ENCODE results near the gene CCDC188. TPM values are rescaled to one million over a fixed set of nuclear protein-coding genes. Genes with fewer than 3 reads are reported as not detected.
A peak's percentile ranks its signal among the peaks of the same experiment; 100 is the strongest.

Gene CCDC188
- polyA plus RNA-seq, 3 donors from 2014 or later, result 0.66 TPM; not detected in 2

DNA sequence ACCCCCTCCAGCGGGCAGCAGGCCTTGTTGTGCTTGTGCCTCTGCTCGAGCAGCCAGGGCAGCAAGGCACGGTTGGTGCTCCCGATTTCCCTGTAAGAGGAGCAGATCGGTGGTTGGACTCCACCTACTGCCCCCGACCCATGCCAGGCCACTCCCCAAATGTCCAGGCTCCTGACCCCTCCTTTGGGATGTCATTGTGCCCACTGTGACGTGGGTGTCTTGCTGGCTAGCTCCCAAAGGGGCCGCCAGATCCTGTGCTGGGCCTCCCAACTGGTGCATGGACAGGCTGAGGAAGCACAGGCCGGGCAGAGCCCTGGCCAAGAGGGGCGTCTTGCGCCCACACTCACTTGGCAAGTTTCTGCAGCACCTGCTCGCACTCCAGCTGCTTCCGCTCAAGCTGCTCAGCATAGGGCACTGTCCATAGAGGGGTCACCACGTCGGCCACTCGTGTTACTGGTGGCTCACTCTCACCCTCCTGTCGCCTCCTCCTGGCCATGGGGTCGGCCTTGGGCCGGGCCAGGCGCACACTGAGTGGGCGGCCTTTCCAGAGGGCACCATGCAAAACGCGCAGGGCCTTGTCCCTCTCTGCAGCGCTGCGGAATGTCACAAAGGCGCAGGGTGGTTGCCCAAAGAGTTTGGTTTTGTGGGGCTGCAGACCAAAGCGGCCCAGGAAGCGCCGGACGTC, 35.0 kb downstream of the CCDC188 start, which contains the start of gene RANBP1:
TSS of gene RANBP1 (plus strand) at position 414 of the 685 bp plus-strand sequence. CDS start at position 495, 81 bp downstream.
- H3K27ac Mint-ChIP-seq, result peak within 1 kb of the TSS; percentile 68 to 95 (median 87)
- DNase-seq, result no peak
- peaks cover 3 to 17% (median 13%) of the 10 kb centered on the region in 3 donors for H3K27me3 Mint-ChIP-seq (ENCODE audit: low read depth in 3 of 3)
- peaks cover 38 to 39% of the 10 kb centered on the region in 2 donors for H3K4me1 Mint-ChIP-seq
- H3K4me3 Mint-ChIP-seq, result peak within 1 kb of the TSS; percentile 85 to 92 (median 89)
- H3K36me3 Mint-ChIP-seq, result peaks cover 0 to 7% (median 3%) of the 10 kb centered on the region in 3 donors
- no peaks in the 10 kb centered on the region for H3K9me3 Mint-ChIP-seq

DNA sequence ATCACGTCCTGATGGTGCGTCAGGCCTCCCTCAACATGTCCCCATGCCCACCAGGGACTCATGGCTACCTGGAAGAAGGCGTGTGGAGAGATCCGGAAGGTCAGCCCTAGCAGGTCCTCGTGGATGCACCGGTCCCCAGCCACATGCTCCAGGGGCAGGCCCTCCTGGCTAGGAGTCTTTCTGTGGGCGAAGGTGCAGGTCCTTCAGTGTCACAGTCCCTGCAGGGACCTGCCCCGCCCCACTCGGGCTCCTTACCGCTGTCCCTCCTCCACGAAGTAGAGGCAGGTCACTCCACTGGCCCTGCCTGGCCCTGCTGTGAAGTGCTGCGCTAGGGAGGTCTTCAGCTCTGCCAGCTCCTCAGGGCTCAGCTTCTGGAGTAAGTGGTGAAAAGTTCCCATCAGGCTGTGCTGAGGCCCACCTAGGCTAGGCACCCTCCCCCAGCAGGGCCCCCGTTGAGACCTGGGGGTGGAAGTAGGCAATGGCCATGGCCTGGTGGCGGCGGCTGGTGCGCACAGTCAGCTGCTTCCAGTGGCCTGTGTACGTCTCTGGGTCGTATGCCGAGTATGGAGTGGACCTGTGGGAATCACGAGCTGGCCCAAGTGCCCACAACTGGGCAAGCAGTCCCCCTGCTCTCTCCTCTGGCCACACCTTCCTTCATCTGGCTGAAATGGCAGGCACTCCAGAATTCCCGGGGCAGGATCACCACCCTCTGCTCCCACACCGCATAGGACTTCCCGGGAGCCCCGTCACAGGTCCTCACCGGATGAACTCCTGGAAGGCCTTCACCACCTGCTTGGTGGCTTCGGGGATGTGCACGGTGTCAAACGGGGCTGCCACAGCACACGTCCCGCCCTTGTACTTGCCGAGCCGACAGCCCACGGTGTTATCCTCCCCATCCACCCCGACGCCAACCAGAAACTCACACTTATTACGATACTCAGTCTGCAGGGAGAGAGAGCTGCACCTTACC, 36.1 kb downstream of the CCDC188 start:
- H3K4me3 Mint-ChIP-seq, result peak overlapping the region; percentile 40 to 73 (median 60)
- DNase-seq, result no peak
- peak overlapping the region; percentile 37 to 83 (median 61) for H3K27ac Mint-ChIP-seq
- peaks cover 0 to 5% (median 3%) of the 10 kb centered on the region in 3 donors for H3K36me3 Mint-ChIP-seq
- peaks cover 3 to 17% (median 11%) of the 10 kb centered on the region in 3 donors for H3K27me3 Mint-ChIP-seq (ENCODE audit: low read depth in 3 of 3)
- H3K9me3 Mint-ChIP-seq, result no peaks in the 10 kb centered on the region
- H3K4me1 Mint-ChIP-seq, result peaks cover 35 to 46% of the 10 kb centered on the region in 2 donors

GRCh38 chr22:20113551-20114310, 37.1 kb downstream of the CCDC188 start:
- Mint-ChIP-seq H3K36me3 (peaks cover 0 to 3% (median 1%) of the 10 kb centered on the region in 3 donors), H3K27ac (peak overlapping the region in 2 of 6 donors; percentile 29 to 53), H3K27me3 (ENCODE audit: low read depth in 3 of 3) (peaks cover 3 to 14% (median 7%) of the 10 kb centered on the region in 3 donors), H3K4me3 (no peak overlapping the region), H3K4me1 (peaks cover 27 to 41% of the 10 kb centered on the region in 2 donors), H3K9me3 (no peaks in the 10 kb centered on the region)
- DNase-seq, result no peak

GRCh38 chr22:20112623-20113511, 38.0 kb downstream of the CCDC188 start:
- Mint-ChIP-seq H3K27me3 (ENCODE audit: low read depth in 3 of 3) (peaks cover 3 to 12% (median 7%) of the 10 kb centered on the region in 3 donors), H3K9me3 (no peaks in the 10 kb centered on the region), H3K4me1 (peaks cover 19 to 32% of the 10 kb centered on the region in 2 donors), H3K36me3 (peaks cover 0 to 5% (median 3%) of the 10 kb centered on the region in 3 donors), H3K27ac (no peak overlapping the region), H3K4me3 (no peak overlapping the region)
- no peak for DNase-seq

DNA sequence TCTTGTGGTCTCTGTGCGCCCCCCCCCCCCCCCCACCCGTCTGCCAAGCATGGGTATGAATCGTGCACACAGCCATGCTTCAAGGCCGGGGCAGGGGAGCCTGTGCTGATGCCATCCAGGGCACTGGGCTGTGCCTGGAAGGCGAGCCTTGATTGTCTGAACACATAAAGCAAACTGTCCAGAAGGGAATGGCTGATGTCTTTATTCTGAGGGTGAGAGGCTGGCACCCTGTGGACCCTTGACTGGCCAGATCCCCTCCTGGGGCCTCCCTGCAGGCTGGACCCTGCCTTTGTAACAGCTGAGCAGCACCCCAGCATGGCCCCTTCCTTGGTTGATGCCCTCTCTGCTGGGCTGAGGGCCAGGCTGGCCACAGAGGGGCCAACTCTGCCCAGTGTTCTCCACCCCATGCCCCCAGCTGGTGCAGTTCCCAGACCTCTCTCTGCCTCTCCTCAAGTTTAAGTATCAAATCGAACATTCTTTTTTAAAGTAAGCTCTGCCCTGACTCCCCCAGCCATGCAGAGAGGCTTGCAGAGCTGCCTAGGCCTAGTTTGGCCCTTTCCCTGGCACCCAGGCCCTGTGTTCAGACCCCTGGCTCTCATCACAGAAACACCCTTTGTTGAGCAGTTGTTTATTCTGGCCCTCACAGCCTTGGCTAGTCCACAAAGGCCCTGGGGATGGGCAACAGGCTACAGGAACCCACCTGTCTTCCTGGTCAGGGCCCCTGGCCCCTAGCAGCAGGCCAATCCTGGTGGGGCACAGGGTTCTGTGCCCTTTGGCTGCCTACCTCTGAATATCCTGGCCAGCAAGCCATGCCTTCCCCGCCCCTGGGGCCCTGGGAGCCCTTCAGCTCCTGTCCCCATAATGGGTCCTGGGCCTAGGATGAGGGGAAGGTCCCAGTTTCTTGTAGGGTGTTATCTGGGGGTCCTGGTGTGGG, 38.9 kb downstream of the CCDC188 start:
- peak overlapping the region in 3 of 6 donors; percentile 73 to 80 (median 79) for H3K27ac Mint-ChIP-seq
- H3K4me3 Mint-ChIP-seq, result no peak overlapping the region
- H3K9me3 Mint-ChIP-seq, result no peaks in the 10 kb centered on the region
- H3K27me3 Mint-ChIP-seq (ENCODE audit: low read depth in 3 of 3), result peaks cover 0 to 8% (median 5%) of the 10 kb centered on the region in 3 donors
- peaks cover 17 to 32% of the 10 kb centered on the region in 2 donors for H3K4me1 Mint-ChIP-seq
- DNase-seq, result no peak
- peaks cover 0 to 9% (median 8%) of the 10 kb centered on the region in 3 donors for H3K36me3 Mint-ChIP-seq

- Mint-ChIP-seq H3K27ac (peak overlapping the region in 5 of 6 donors; percentile 30 to 80 (median 73)), H3K4me3 (peak overlapping the region in 1 of 5 donors; percentile 10), H3K4me1 (peaks cover 15 to 27% of the 10 kb centered on the region in 2 donors), H3K27me3 (ENCODE audit: low read depth in 3 of 3) (peaks cover 0 to 5% (median 0%) of the 10 kb centered on the region in 3 donors), H3K36me3 (peaks cover 0 to 9% (median 8%) of the 10 kb centered on the region in 3 donors), H3K9me3 (no peaks in the 10 kb centered on the region)
- peak; percentile 34 to 48 (median 37) for DNase-seq
Measured at GRCh38 chr22:20111045-20111688, 39.7 kb downstream of the CCDC188 start.

GRCh38 chr22:20110359-20110985, 40.4 kb downstream of the CCDC188 start:
- no peak for DNase-seq

GRCh38 chr22:20109411-20110358, 41.2 kb downstream of the CCDC188 start:
- H3K4me1 Mint-ChIP-seq, result peaks cover 10 to 21% of the 10 kb centered on the region in 2 donors
- no peak overlapping the region for H3K4me3 Mint-ChIP-seq
- peak overlapping the region in 1 of 6 donors; percentile 81 for H3K27ac Mint-ChIP-seq
- no peak for DNase-seq
- H3K9me3 Mint-ChIP-seq, result no peaks in the 10 kb centered on the region
- H3K27me3 Mint-ChIP-seq (ENCODE audit: low read depth in 3 of 3), result peaks cover 0 to 2% (median 0%) of the 10 kb centered on the region in 3 donors
- peaks cover 0 to 9% (median 8%) of the 10 kb centered on the region in 3 donors for H3K36me3 Mint-ChIP-seq

More at GRCh38 chr22:20110359-20110985, 40.4 kb downstream of the CCDC188 start:
- peaks cover 0 to 5% (median 0%) of the 10 kb centered on the region in 3 donors for H3K27me3 Mint-ChIP-seq (ENCODE audit: low read depth in 3 of 3)
- H3K9me3 Mint-ChIP-seq, result no peaks in the 10 kb centered on the region
- no peak overlapping the region for H3K4me3 Mint-ChIP-seq
- H3K4me1 Mint-ChIP-seq, result peaks cover 15 to 26% of the 10 kb centered on the region in 2 donors
- H3K36me3 Mint-ChIP-seq, result peaks cover 0 to 9% (median 8%) of the 10 kb centered on the region in 3 donors
- peak overlapping the region in 4 of 6 donors; percentile 11 to 79 (median 47) for H3K27ac Mint-ChIP-seq

GRCh38 chr22:20108757-20109230, 42.1 kb downstream of the CCDC188 start:
- H3K27ac Mint-ChIP-seq, result peak overlapping the region in 2 of 6 donors; percentile 12 to 46
- peaks cover 6 to 21% of the 10 kb centered on the region in 2 donors for H3K4me1 Mint-ChIP-seq
- peaks cover 0 to 2% (median 0%) of the 10 kb centered on the region in 3 donors for H3K27me3 Mint-ChIP-seq (ENCODE audit: low read depth in 3 of 3)
- DNase-seq, result no peak
- peak overlapping the region in 1 of 5 donors; percentile 44 for H3K4me3 Mint-ChIP-seq
- H3K36me3 Mint-ChIP-seq, result peaks cover 0 to 9% (median 5%) of the 10 kb centered on the region in 3 donors
- no peaks in the 10 kb centered on the region for H3K9me3 Mint-ChIP-seq

Data from immature natural killer cell (primary cell).